SKM-1 (cell line): ENCODE results near the gene CHSY1.

Experiments used
- DNase-seq: peaks from one replicate; lab custom pipeline; 2025; ENCODE audit not compliant: unreplicated experiment; lab: John Stamatoyannopoulos, UW

Gene CHSY1

GRCh38 chr15:101269479-101270223, 17.8 kb upstream of the CHSY1 start:
- DNase-seq: peak; percentile 31

GRCh38 chr15:101267320-101268104, 15.7 kb upstream of the CHSY1 start:
- DNase-seq: no peak

- DNase-seq: no peak
Observed at GRCh38 chr15:101266787-101267186, 14.9 kb upstream of the CHSY1 start.

DNA sequence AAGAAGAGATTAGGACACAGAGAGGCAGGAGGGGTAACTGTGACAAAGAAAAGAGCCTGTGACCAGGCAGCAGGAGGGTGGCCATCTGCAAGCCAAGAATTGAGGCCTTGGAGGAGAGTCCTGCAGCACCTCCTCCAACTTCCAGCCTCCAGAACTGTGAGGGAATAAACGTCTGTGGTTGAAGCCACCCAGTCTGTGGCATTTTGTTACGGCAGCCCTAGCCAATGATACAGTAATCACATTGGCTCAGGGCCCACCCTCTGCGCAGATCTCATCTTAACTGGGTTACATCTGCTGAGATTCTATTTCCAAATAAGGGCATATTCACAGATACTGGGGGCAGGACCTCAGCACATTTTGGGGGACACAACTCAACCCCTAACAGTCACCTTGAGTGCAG, 14.2 kb upstream of the CHSY1 start:
- no peak for DNase-seq

DNA sequence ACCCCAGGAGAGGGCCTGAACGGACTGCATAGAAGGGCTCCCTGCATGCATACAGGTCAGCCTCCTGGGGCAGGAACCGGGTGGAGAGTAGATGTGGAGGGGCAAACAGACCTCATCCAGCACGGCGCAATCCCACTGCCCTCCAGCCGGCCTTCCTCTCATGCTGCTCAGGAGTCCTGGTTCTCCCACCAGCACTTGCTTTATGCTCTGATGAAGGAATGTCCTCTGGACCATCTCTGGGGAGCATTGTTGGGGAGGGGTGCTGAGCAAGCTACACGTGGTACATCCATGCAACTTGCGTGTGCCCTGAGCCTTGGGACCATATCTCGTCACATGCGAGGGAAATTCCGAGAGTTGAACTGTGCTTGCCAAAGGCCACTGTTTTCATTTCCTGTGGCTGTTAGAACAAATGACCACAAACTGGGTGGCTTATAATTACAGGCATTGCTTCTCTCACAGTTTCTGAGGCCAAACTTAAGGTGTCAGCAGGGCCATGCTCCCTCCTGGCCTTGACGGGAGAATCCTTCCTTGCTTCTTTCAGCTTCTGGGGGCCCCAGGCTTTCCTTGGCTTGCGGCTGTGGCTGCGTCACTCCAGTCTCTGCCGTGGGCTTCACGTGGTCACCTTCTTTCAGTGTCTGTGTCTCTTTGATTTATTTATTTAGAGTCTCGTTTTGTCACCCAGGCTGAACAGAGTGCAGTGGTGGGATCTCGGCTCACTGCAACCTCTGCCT, 13.2 kb upstream of the CHSY1 start:
- DNase-seq: no peak

- DNase-seq: no peak
Observed at GRCh38 chr15:101264011-101264410, 12.2 kb upstream of the CHSY1 start.

DNA sequence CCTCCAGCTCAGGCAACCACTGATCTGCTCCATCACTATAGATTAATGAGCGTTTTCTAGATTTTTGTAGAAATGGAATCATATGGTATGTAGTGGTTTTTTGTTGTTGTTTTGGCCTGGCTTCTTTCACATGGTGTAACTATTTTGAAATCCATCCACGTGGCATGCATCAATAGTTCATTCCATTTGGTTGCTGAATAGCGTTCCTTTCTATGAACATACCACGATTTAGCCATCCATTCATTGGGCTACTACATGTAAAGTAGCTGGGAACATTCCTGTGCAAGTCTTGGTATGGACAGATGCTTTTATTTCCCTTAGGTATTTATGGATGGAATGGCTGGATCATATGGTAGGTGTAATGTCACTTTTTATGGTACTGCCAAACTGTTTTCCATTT, 10.7 kb upstream of the CHSY1 start:
- DNase-seq: no peak

GRCh38 chr15:101258238-101259144, 6.6 kb upstream of the CHSY1 start:
- peak; percentile 37 for DNase-seq

- DNase-seq: no peak
Observed at GRCh38 chr15:101256757-101257156, 4.9 kb upstream of the CHSY1 start.

DNA sequence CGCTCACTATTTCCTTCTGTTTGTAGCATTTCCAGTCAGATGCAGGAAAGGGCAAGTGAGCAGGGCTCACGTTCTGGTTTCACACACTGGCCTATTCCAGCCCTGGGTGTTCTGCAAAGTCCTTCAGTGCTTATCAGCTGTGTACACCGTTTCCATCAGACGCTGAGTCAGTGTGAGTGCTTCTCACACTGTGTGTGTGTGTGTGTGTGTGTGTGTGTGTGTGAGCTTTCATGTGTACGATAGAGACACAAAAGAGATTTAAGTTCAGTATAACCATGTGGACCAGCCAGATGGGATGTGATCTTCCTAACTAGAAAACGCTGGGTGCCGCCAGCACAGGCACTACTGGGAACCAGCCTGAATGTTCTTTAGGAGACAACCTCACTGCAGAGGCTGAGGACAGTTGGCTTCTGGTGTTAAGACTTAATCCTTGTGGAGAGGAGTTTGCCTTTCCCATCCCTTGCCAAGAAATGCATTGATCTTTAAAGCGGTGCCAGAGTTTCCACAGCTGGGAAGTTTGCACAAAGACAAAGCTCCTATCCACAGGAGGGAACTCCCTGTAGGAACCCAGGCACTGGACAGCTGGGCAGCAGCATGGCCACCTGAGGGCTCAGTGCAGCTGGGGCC, 3.9 kb upstream of the CHSY1 start:
- no peak for DNase-seq

GRCh38 chr15:101255051-101255395, 3.2 kb upstream of the CHSY1 start:
- DNase-seq: no peak

- DNase-seq: no peak
Observed at GRCh38 chr15:101254157-101255050, 2.6 kb upstream of the CHSY1 start.

DNA sequence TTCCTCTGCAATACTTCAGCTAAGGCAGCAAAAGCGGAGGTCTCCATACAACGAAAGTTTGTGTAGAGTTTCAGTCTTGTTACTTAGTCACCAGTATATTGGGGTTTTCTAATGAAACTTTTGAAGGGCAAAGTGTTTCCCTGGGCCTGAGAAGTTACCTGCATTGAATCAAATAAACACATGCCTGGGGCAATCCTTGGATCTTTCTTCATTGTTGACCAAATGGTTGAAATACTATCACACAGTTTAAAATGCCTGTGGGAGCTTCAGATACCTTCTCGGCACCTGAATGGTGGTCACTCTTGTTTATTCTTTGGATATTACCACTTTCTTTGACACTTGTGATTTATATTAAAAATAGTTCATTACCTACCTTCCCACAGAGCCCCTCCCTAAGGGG, 988 bp upstream of the CHSY1 start:
- DNase-seq: no peak

- DNase-seq: no peak
Observed at GRCh38 chr15:101250873-101251829, 697 bp downstream of the CHSY1 start.

- no peak for DNase-seq
Observed at GRCh38 chr15:101250341-101250831, 1.5 kb downstream of the CHSY1 start.

- DNase-seq: no peak
Observed at GRCh38 chr15:101248274-101248673, 3.6 kb downstream of the CHSY1 start.

DNA sequence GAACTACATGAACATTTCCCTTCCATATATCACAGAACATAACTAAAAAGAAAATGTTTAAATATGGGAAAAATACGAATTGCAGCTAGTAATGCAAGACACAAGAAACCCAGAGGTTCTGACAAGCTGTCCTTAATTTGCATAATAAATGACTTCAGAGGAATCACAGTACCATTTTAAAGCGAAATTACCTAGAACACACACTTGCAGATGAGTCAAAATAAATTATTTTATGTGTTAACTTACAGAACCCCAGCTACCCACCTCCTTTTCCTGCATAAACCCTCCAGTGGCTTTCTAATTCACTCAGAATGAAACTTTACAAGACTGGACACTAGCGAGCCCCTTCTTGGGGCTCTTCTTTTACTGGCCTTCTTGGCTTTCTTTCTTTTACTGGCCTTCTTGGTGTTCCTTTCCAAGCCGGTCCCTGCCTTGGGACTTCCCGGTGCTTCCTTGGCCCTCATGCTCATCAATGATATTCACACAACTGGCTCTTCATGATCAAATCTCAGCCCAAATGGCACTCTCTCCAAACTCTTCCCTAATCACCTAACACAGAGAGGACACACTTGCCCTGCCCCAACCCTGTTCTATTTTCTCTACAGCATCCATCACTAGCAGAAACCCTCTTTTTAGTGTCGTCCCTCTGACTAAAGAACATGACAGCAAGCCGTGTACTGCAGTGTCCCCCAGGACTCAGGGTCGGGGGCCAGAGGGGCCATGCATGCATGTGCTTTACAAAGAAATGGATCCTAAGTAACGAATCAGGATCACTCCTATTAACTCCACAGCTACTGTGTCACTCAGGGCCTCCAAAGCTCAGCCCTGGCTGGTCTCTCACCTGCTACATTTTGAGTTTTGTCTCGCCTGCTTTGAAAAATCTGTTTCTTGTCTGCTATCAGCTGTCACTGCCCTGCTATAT, 4.8 kb downstream of the CHSY1 start:
- DNase-seq: no peak
